Measurements from ENCODE around the gene ELMOD3. TPM values are rescaled to one million over a fixed set of nuclear protein-coding genes. Genes with fewer than 3 reads are reported as not detected.

Gene ELMOD3
- total RNA-seq, 1 experiment from 2014 or later, result 9.7 TPM

GRCh38 chr2:85327822-85328617, 26.5 kb upstream of the ELMOD3 start, which contains the start of gene TGOLN2 (continued):
- TF ChIP-seq ARID4B (CRISPR knock-in tag; IDR thresholded peaks at IDR 0.05; ENCODE audit: borderline replicate concordance) (0 out of 2 replicates have a peak, but pooled peaks have one; percentile 70), HMGXB4 (CRISPR knock-in tag; IDR thresholded peaks at IDR 0.05) (no peak), ZNF425 (CRISPR knock-in tag; conservative IDR thresholded peaks at IDR 0.05) (no peak), NFE2L1 (CRISPR knock-in tag; IDR thresholded peaks at IDR 0.05) (peak; percentile 89), GRHL2 (CRISPR knock-in tag; IDR thresholded peaks at IDR 0.05; ENCODE audit: insufficient replicate concordance, severe bottlenecking) (no peak), CBFB (CRISPR knock-in tag; IDR thresholded peaks at IDR 0.05; ENCODE audit: low read depth) (no peak), ZNF317 (CRISPR knock-in tag; IDR thresholded peaks at IDR 0.05; ENCODE audit: borderline replicate concordance, low read depth) (no peak), PRRX2 (CRISPR knock-in tag; IDR thresholded peaks at IDR 0.05) (no peak), ZNF263 (CRISPR knock-in tag; IDR thresholded peaks at IDR 0.05; ENCODE audit: low read depth) (no peak), MLX (CRISPR knock-in tag; IDR thresholded peaks at IDR 0.05) (no peak), EMX1 (CRISPR knock-in tag; IDR thresholded peaks at IDR 0.05) (no peak), NFATC4 (CRISPR knock-in tag; IDR thresholded peaks at IDR 0.05) (no peak), TEAD4 (CRISPR knock-in tag; IDR thresholded peaks at IDR 0.05) (no peak), IRF2 (CRISPR knock-in tag; IDR thresholded peaks at IDR 0.05; ENCODE audit: borderline replicate concordance, low read depth) (no peak; the same call in 1 of the 2 replicates), MXD4 (CRISPR knock-in tag; IDR thresholded peaks at IDR 0.05; ENCODE audit: borderline replicate concordance) (no peak), USF1 (CRISPR knock-in tag; IDR thresholded peaks at IDR 0.05) (0 out of 2 replicates have a peak, but pooled peaks have one; percentile 37), HMGA2 (CRISPR knock-in tag; IDR thresholded peaks at IDR 0.05) (no peak), IRF1 (CRISPR knock-in tag; IDR thresholded peaks at IDR 0.05) (no peak), NFYB (CRISPR knock-in tag; conservative IDR thresholded peaks at IDR 0.05; ENCODE audit: low read depth) (no peak), MYBL2 (CRISPR knock-in tag; IDR thresholded peaks at IDR 0.05) (peak; percentile 72; the same call in 1 of the 2 replicates), STAT6 (CRISPR knock-in tag; conservative IDR thresholded peaks at IDR 0.05; ENCODE audit: low read depth) (no peak), NR2C2 (CRISPR knock-in tag; IDR thresholded peaks at IDR 0.05) (no peak), CREB1 (CRISPR knock-in tag; IDR thresholded peaks at IDR 0.05) (peak; percentile 73; the same call in 1 of the 2 replicates), TCF7 (CRISPR knock-in tag; IDR thresholded peaks at IDR 0.05; ENCODE audit: low read depth) (no peak), USF2 (CRISPR knock-in tag; IDR thresholded peaks at IDR 0.05) (no peak)
